CD4-positive, alpha-beta T cell treated with Interleukin-1 beta for 1 hour (primary cell): Measurements from ENCODE around the gene LIME1.
A peak's percentile ranks its signal among the peaks of the same experiment; 100 is the strongest.

Experiments
- DNase-seq, 2 donors: peaks; one replicate each; pipeline ENCODE4 v3.0.0-alpha.2; 2020 to 2022

LIME1 gene

DNA sequence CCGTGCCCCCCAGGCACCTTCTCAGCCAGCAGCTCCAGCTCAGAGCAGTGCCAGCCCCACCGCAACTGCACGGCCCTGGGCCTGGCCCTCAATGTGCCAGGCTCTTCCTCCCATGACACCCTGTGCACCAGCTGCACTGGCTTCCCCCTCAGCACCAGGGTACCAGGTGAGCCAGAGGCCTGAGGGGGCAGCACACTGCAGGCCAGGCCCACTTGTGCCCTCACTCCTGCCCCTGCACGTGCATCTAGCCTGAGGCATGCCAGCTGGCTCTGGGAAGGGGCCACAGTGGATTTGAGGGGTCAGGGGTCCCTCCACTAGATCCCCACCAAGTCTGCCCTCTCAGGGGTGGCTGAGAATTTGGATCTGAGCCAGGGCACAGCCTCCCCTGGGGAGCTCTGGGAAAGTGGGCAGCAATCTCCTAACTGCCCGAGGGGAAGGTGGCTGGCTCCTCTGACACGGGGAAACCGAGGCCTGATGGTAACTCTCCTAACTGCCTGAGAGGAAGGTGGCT, 39.1 kb upstream of the LIME1 start:
- no peak for DNase-seq

DNA sequence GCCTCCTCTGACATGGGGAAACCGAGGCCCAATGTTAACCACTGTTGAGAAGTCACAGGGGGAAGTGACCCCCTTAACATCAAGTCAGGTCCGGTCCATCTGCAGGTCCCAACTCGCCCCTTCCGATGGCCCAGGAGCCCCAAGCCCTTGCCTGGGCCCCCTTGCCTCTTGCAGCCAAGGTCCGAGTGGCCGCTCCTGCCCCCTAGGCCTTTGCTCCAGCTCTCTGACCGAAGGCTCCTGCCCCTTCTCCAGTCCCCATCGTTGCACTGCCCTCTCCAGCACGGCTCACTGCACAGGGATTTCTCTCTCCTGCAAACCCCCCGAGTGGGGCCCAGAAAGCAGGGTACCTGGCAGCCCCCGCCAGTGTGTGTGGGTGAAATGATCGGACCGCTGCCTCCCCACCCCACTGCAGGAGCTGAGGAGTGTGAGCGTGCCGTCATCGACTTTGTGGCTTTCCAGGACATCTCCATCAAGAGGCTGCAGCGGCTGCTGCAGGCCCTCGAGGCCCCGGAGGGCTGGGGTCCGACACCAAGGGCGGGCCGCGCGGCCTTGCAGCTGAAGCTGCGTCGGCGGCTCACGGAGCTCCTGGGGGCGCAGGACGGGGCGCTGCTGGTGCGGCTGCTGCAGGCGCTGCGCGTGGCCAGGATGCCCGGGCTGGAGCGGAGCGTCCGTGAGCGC, 38.5 kb upstream of the LIME1 start:
- DNase-seq, result no peak

DNA sequence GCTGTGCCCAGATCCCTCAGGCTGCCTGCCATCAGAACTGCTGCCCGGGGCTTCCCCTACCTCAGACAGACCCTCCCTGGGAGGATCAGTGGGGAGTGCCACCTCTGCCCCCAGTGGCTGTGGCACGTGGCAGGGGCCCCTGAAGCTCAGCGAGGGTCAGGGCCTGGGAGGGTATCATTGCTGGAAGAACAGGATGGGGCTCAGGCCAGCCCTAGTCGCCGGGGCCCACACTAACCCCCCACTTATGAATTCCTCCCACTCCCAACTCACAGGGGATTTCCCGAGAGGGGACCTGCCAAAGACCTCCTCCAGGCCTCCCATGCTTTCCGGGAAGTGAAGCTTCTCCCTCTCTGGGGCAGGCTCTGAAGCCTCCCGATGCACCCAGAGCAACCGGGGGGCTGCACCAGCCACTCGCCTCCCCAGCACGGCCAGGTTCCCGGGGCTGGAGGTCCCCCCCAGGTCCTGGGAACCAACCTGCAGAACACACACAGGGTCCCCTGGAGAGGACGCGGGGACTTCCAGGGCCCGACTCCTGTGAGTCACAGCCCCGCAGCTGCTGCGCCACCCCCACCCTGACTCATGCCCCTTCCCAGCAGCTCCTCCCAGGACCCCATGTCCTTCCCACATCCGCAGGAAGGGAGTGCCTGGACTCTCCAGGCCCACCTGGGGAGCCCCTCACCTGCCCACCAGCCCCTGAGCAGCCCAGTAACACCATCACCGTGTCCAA, 37.6 kb upstream of the LIME1 start:
- DNase-seq, result no peak

DNA sequence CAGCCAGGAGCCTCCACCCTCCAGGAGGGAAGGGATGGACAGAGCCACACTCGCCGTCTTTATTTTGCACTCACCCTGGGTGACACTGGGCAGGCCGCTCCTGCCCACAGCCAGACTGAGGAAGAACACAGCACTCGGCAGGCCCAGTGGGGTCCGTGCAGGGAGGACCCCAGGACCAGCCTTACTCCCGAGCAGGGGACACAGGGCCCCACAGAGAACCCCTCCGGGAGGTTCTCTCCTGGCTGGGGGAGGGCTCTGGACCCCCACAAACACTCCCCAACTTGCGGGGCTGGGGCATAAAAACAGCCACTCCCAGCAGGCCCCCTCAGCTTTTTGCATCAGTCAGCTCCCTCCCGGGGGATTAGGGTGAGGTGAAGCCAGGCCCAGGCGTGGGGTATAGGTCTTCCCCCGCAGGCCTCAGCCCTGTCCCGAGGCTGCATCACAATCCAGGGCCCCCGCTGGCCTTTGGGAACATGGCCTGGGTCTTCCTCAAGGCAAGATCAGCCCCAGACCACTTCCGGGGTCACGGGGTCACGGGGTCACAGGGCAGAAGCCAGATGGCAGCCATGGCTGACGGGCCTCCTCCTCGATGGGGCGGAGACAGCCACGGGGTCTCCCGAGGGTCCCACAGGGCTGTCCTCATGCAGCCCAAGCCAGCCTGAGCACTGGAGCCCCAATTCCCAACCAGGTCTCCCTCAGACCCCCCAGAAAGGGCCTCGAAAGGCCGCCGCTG, 36.8 kb upstream of the LIME1 start:
- no peak for DNase-seq

DNA sequence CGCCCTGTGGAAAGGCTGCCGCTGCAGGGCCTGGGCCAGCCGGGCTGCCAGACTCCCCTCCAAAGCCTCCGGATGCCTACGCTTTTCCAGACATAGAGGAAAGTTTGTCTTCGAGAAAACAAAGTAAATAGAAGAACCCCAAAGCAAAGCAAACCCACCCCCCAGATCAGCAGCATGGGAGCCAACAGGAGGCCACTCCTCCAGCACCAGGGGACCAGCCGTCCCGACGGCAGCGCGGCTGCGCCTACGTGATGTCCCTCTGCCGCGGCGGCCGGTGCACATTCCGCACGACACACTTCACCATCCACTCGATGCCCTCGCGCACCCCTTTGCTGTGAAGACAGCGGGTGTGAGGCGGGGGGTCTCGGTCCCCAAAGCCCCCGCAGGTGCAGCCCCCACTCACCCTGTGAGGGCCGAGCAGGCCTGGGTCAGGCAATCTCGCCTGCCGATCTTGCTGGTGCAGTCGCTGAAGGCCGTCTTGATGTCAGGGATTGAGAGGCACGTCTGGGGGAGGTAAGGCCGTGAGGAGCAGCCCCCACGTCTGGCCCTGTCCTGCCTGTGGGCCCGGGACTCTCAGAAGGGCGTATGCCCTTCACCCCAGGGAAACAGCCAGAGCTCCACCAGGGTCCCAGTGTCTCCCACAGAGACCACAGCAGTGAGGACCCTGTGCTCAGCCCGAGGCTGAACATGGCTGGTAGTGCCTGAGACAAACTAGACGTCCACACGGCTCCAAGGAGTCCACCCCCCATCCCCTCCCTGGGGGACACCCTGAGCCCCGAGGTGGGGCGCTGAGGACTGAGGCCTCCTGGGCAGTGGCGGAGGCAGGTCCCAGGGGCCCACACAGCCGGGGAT, 36.0 kb upstream of the LIME1 start:
- no peak for DNase-seq

DNA sequence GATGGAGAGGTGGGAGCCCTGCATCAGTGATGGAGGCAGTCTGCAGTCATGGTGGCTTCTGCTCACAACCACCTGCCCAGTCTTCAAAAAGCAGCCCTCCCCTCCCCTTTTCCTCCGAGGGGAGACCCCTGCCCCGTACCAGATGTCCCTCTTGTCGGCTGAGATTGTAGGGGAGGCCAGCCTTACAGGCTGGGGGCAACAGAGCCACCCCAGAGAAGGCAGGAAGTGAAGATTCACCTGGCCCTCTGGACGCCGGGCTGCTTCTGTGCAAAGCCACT, 35.5 kb upstream of the LIME1 start:
- no peak for DNase-seq

DNA sequence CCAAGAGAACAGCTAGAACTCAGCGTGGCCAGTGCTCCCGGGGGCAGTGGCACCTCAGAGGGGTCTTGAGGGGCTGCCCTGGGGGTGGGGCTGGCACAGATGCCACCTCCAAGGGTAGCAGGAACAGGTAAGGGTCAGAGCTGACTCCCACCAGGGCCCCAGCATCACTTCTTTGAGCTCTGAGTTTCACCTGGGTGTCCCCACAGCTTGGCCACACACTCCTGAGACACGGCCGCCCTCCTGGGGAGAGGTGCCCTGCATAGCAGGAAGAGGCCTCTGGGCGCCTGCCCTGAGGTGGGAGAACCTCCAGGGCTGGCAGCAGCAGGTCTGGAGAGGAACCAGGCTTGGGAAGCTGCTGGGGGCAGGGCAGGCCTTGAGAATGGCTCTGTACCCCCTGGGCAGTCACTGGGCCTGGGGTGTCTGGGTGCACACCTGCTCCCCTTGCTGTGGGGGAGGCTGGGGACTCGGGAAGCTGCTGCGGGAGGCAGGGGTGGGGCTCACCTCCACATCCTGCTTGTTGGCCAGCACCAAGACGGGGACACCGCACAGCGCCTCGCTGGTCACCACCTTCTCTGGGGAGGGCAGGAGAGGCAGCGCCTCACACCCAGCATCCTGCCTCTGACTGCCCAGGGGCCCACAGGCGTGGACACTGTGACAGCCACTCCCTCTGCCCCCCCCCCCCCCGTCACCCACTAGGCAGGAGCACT, 35.0 kb upstream of the LIME1 start:
- no peak for DNase-seq

DNA sequence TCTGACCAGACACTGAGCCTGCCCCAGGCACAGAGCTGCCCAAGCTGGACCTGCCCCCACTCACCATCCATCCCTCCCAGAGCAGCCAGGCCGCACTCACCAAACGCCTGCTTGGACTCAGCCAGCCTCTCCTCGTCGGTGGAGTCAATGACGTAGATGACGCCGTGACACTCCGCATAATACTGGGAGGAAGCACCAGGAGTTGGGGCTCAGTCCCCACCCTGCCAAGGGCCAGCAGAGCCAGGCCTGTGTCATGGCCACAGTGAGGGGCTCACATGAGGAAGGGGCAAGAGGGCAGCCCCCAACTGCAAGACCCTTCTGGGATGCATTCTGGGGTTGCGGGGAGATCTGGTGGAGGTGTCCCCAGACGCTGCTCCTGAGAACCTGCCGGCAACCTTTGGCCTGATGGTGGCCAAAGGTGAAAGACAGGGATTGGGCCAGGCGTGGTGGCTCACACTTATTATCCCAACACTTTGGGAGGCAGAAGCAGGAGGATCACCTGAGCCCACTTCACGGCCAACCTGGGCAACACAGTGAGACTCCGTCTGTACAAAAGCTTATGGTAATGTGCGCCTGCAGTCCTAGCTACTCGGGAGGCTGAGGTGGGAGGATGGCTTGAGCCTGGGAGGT, 34.3 kb upstream of the LIME1 start:
- no peak for DNase-seq

DNA sequence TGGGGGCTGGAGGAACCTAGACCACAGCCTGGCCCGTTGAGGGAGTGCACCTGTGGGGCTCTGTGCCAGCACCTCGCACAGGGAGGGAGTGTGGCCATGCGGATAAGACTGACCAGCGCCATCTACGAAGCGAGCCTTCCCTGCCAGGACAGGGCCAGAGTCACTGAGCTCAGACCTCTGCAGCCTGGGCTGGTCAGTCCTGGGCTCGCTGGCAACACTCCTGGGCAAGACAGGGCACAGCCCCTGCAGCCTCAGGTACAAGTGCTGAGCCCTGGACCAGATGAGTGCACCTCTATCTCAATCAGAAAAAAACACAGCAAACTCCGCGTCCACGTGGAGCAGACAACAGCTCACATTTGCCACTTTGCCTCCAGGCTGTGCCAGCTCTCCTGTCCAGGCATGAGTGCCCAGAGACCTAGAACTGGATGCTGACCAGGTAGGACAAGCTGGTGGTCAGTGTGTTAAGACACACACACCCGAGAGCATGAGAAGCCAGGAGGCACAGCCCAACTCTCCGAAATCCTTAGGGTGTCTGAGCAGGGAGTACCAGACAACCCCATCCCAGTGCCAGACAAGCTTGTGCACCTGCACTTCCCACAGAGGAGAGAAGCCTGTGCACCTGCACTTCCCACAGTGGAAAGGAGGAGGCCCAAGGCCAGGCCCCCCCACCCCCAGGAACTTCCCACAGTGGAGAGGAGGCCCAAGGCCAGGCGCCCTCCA, 33.6 kb upstream of the LIME1 start:
- no peak for DNase-seq

DNA sequence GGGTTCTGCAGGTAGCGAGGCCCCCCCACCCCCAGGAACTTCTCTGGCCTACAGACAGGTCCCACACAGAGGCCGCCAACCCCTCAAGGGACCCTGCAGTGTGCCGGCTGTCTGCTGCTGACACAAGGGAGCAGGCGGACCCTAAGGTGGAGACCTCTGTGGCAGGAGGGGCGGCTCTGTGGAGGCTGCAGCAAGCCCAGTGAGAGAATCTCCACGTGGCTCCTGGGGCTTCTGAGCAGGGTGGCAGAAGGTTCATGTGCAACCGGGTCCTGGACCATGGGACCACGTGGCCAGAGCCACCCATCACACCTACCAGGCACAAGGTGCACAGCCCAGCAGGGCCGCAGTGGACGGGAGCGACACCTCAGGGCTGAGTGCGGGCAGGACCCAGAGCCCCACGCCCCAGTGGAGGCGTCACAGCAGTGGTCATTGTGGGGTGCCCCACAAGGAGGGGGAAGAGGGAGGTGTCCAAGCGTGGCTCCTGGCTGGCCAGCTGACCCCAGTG, 32.9 kb upstream of the LIME1 start:
- no peak for DNase-seq

DNA sequence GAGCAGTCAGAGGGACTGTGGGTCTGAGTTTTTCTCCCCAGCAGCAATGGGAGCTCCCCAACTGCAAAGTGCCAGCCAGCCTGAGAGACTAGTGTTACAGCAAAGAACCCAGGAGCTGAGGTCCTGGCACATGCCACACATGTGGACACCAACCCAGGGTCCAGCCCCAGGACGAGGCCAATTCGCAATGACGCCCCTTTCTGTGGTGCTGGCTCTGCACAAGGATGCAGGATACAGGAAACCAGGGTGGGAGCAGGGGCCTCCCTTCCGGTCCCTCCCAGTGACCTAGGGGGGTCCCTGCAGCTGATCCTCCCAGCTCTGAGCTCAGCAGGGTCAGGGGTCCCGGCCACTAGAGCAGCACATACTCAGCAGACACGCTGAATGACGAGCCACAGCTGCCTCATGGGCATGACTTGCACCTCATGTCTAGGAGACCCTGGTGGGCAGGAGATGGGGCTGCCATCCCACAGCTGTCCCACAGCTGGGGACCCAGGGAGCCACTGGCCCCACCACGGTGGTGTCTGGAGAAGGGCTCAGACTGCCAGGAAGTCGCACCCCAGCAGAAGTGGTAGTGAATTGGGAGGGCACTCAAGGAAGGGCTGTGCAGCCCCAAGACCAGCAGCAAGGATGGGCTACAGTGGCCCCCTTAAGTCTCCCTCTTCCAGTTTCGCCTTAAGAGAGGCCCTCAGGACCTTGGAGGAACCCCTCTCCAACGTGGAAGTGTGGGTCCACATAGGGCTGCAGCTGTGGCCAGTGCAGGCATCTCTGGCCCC, 32.3 kb upstream of the LIME1 start:
- DNase-seq, result no peak

DNA sequence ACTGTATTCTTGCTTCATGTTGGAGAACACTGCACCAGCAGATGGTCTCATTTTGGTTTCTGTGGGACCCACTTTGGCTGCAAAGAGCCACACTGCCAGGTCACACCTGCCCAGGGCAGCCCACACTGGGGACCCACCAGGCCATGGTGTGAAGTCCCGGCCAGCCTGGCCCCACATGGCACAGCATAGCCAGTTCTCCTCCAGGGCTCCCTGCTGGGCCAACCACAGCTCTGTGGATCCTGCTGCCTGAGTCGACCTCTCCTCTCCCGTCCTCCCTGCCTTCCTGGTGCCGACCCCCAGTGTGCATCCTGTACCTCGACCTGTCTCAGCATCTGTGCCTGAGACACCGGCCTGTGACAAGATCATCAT, 31.7 kb upstream of the LIME1 start:
- DNase-seq, result no peak

DNA sequence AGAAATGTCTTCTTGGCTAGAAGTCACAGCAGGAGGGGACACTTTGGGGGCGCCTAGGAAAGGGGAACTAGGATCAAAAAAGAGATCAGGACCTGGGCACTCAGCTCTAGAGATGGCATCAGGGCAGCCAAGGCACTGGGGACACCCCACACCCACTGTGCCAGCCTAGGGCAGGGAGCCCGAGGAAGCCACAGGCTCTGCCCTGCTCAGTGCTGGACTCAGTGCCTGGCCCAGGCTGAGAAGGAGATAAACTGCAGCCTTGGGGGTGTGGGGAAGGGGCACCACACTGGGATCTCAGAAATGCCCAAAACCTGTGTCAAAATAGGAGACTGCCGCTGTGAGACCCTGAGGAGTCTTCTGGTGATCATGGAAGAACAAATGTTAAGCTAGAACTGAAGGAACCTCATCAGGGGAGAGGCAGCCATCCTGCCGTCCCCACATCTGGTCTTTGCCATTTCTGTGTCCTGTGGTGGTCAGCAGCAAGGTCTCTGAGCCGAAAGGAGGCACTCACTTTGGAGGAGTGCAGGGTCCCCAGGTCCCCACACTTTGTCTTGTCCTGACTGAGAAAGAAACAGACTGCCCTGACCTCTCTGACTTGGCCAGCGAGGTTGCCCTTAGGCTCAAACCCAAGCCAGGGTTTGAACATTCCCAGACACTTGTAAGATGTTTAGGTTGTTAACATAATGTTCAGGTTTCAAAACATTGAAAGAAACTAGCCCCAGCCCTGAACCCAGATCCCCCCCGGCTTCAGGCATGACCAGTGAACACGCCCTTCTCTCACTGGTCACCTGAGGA, 31.0 kb upstream of the LIME1 start:
- no peak for DNase-seq

DNA sequence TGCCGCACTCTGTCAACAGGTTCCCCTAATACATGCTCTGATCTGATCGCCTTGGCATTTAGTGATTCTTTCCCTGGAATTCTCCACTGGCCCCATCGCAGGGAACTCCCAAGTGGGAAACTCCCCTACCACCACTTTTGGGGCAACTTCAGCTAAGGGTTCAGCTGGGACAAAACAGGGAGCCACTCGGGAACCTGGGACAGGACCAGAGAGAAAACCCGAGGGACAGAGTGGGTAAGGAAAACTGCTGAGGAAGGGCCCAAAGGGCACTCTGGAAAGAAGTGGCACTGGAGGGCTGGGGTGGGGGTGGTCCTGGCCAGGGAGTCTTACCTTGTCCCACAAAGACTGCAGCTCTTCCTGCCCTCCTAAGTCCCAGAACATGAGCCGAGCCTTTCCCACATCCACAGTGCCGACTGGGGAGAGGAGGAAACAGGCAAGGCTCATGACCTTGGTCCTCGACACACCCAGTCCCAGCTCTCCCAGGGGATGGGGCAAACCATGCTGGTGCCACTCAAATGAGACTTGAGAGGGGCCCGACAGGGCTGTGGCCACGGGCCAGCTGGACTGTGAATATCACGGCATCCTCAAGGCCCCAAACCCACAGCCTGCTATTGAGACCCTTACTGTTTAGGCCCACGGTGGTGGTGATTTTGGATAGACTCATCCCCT, 30.3 kb upstream of the LIME1 start:
- no peak for DNase-seq

DNA sequence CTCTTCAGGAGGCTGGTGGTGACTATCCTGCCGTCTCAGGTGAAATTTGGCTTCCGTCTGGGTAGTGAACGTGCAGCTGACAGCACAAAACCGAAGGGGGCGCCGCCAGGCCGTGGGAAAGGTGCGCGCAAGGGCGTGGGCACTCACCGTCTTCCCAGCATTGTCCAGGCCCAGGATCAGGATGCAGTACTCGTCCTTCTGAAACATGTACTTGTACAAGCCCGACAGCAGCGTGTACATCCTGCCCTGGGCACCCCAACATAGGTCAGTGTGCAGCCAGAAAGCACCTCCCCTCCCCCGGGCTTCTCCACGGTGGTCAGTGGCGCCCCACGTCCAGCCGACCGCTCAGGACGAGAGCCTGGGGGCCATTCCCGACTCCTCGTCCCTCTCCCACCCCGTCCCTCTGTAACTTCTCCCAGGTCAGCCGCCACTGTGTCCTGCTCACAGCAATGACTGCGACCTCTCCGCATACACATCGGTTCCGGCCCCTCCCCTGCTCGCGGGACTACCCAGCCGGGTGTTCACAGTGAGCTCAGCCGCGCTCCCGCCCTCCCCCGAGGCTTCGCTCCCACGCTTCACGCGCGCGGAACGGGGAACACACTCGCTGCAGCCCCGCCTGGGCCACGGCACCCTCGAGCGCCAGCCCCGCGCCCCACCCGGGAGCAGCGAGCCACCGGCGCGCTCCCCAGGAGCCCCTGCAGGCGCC, 29.5 kb upstream of the LIME1 start:
- DNase-seq, result peak; percentile 51 to 64

DNA sequence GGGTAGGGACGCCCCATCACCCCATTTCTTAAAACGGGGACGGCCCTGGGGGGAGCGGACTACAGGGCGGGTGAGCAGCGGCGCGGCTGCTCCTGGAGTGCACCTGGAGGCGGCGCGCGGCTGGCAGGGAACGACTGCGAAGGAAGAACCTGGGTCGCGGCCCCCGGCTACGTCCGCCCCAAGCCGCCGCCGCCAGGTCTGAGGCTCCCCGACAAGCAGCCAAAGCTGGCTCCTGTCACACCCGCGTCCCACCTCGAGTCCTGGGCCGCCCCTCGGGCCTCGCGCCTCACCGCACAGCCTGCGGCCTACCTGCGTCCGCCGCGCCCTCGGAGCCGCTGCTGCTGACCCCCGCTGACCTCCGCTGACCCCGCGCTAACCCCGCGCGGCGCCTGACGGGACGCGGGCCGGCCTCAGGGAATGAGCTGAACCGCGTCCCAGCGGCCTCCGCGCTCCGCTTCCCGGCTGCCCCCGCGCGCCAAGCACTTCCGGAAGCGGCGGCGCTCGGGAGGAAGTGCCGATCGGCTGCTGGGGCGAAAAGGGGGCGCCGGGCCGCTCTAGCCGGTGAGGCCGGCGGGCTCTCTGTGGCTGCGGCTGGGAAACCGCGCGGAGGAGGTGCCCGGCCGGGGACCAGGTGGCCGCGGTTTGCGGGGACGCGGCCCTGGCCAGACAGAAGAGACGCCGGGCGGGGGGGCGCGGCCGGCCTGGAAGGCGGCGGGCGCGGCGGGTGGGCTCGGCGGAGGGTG, 28.7 kb upstream of the LIME1 start, which contains the start of the genes ARFRP1 and ZGPAT:
Gene ARFRP1, minus strand, starts transcription at position 419 of the 743 bp plus-strand sequence. CDS start 885 bp downstream, outside the sequence.
Gene ZGPAT, plus strand, starts transcription at position 482 of the 743 bp plus-strand sequence. CDS start 542 bp downstream, outside the sequence.
- DNase-seq, result peak; percentile 88 to 90
